DMS 273 (cell line): ENCODE results near the gene GIMAP2.
"Not testable (repeated sequence)": the region's sequence is repeated elsewhere in the genome, so short reads cannot be mapped to it uniquely, and the experiment has no call there.

Source experiments
- DNase-seq: peaks from one replicate; lab custom pipeline; 2025; ENCODE audit not compliant: unreplicated experiment; lab: John Stamatoyannopoulos, UW

The GIMAP2 gene

DNA sequence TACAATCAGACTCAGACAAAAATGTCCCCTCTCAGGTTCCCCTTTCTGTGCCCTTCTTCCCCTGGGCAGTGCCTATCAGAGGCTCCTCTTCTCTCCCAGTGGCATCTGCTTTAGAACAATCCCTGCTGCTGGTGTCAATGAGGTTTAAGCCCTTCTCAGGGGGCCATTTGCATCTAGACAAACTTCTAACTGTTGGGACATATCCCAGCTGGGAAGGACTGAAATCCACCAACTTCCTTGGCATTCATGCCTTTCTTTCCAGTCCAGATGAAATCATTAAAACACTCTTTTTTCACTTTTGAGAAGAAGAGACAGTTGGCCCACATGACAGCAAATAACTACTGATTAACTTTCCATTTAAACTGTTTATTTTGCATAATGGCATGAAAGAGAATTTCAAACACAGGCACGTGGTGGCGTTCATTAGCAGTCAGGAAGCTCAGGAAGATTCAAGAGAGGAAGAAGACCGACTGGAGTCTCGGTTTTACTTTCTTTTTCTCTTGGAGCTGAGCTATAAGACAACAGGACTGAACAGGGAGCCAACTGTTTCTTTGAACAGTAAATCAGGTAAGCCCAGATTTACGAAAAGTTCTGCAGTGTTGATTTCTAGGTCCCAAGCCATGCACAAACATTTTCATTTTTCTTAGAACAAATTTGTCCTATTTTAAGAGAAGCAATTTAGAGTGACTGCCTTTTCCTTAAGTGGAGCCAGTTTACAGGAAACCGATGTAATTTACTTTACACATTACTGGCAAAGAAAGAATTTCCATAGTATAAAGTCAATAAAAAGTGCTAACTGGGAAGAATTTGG is at the start of gene GIMAP2:
Gene GIMAP2 (plus strand): TSS at position 488 of the 811 bp plus-strand sequence. CDS start 1,354 bp downstream, outside the sequence.
- DNase-seq, result no peak

DNA sequence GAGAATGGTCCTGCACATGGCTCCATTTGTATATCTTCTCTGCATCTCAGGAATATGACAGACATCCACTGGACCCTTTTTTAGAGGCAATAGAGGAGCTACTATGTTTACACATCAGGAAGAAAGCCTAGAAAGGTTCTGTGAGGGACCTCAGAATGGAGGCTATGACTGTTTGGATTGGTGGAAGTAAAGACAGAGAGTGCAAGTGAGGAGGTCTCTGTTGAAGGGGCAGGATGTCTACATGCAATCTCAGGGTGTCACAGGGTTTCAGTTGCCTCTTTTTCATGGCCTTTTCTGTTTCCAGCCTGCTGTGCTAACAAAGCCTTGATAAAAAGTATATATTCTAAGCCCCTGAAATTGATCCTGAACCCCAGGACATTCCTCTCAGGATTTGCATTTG is 43.7 kb upstream of the GIMAP2 start:
- no peak for DNase-seq

DNA sequence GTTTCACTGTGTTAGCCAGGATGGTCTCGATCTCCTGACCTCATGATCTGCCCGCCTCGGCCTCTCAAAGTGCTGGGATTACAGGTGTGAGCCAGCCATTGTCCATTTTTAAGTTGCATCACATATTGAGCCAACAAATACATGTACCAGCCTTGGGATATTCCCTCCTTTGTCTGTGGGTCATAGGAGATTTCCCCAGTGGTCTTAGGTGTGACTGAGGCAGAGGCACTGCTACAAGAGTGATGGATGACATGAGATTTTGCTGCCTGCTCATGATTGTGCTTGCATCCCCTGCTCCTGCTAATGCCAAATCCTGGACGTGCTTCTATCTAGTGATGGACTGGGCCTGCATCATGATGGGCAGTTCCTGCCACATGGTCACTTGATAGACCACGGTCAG is 42.6 kb upstream of the GIMAP2 start:
- no peak for DNase-seq

GRCh38 chr7:150645259-150646020 is 40.1 kb upstream of the GIMAP2 start:
- no peak for DNase-seq

- no peak for DNase-seq
Measured at GRCh38 chr7:150648353-150649079, 37.0 kb upstream of the GIMAP2 start.

GRCh38 chr7:150649080-150649385 is 36.5 kb upstream of the GIMAP2 start:
- DNase-seq, result no peak

- no peak for DNase-seq
Measured at GRCh38 chr7:150654692-150655091, 30.8 kb upstream of the GIMAP2 start.

DNA sequence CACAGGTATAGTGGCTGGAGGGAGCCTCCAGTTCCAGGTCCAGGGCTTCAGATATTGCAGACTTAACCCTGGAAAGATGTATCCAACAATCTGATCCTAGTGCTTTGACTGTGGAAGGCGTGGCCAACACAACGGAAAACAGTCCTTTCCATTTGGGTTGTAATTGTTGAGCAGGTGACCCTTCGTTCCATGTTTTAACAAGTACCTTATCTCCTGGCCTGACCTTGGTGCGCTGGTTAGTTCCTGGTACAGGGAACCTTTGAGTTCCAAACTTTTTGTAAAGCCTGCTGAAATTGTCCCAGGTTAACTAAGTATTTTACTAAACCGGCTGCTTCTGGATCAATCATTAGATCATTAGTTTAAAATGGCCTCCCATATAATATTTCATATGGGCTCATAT is 29.5 kb upstream of the GIMAP2 start:
- DNase-seq, result no peak

GRCh38 chr7:150657526-150657925 is 28.0 kb upstream of the GIMAP2 start:
- DNase-seq, result no peak

DNA sequence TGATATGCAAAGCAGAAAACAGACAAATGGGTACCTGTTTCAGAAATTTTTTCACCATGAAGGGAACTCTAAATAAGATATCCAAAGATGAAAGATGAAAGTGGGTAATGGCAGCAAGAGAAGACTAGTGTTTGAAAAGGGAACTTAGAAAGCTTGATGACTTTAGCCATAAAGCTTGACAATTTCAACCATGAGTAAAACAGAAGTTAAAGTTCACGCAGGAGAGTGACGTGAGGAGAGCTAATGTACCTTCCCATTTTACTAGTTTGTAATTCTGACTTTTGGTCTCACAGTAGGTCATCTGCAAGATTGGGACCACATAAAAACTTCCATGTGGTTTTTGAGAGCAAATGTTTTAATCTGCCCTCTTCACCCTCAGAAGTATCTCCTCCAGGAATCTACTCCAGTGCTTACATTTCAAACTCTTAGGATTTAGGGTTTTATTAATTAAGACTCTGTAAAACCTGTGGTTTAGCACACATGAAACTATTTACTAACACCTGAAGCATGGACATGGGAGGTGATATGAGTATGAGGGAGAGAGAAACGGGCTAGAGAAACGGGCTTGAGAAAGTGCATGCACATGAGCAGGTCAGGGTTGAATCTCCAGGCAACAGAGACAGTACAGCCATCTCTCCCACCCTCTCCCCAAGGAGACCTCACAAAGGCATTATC is 24.4 kb upstream of the GIMAP2 start:
- DNase-seq, result no peak

DNA sequence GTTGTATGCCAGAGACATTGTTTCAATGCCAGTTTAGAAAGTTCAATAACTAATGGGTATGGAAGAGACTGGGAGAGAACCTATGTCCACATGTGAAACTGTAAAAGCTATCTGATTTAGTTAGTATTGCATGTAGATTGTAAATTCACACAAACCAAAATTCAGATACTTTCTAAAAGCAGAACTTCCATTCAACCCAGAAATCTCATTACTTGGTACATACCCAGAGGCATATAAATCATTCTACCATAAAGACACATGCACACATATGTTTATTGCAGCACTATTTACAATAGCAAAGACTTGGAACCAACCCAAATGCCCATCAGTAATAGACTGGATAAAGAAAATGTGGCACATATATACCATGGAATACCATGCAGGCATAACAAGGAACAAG is 22.7 kb upstream of the GIMAP2 start:
- DNase-seq, result not testable (repeated sequence)

- no peak for DNase-seq
Measured at GRCh38 chr7:150663802-150664494, 21.6 kb upstream of the GIMAP2 start.

GRCh38 chr7:150665089-150665748 is 20.3 kb upstream of the GIMAP2 start:
- no peak for DNase-seq

DNA sequence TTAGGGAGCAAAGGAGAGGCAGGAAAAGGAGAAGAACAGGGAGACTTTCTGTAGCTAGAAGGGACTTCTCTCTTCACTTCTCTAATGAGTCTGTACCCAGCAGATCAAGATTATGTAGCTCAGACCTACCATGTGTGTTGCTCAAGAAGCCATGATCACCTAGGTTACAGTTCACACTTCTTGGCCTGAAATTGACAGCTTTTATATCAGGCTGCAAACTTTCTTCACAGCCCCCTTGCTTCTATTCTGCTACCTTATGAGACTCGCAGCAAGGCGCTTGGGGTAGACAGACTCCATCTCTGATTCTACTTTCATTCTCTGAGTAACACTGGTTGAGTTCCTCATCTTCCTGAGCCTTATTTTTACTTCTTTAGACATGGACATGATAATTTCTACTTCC is 19.6 kb upstream of the GIMAP2 start:
- no peak for DNase-seq

- DNase-seq, result no peak
Measured at GRCh38 chr7:150666412-150666811, 19.1 kb upstream of the GIMAP2 start.

DNA sequence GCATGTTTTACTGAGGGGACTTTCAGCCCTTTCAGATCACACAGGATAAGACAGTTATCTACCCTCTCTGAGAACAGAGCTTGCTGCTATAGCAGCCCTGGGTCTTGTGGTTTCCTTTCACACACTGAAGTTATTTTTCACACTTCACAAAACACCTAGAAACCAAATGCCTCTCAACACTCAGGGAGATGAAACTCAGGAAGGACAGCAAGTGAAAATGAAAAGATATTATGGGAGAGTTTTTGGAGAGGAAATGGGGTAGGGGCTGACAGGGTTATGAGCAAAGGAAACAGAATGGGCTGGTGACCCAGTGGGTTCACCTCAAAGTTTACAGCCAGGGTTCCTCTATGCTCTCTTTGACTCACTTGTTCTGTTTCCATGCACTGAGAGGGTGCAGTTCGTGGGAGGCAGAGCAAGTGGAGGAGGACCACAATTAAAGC is 17.0 kb upstream of the GIMAP2 start:
- no peak for DNase-seq

- no peak for DNase-seq
Measured at GRCh38 chr7:150668977-150669376, 16.5 kb upstream of the GIMAP2 start.

DNA sequence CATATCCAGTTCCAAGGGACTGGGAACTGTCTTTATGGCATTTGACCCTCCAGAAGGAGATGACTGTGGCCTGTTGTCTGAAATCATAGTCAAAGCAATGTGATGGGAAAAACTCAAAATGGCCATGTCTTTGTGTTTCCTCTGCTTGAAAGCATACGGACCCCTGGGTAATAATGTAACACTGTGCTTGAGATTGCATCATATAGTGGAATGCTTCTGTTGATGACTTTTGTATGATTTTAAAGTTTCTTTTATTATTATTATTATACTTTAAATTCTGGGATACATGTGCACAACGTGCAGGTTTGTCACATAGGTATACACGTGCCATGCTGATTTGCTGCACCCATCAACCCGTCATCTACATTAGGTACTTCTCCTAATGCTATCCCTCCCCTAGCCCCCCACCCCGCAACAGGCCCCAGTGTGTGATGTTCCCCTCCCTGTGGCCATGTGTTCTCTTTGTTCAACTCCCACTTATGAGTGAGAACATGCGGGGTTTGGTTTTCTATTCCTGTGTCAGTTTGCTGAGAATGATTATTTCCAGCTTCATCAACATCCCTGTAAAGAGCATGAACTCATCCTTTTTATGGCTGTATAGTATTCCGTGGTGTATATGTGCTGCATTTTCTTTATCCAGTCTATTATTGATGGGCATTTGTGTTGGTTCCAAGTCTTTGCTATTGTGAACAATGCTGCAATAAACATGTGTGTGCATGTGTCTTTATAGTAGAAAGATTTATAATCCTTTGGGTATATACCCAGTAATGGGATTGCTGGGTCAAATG is 13.5 kb upstream of the GIMAP2 start:
- DNase-seq, result not testable (repeated sequence)

DNA sequence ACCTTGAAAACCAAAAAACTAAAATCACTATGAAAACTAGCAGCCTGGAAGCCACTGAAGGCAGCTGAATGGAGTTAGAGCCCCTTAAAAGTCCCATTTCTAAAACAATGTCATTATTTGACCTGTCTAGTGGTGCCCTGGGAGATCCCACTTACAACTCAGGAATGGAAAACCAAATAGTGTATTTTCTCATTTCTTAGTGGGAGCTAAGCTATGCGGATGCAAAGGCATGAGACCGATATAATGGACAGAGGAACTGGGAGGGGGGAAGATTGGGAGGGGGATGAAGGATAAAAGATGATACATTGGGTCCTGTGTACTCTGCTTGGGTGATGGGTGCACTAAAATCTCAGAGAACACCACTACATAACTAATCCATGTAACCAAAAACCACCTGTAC is 9.8 kb upstream of the GIMAP2 start:
- DNase-seq, result no peak
